Measurements from ENCODE around the gene SSBP1.

Gene SSBP1

GRCh38 chr7:141785706-141786552 lies 47.8 kb downstream of the SSBP1 start:
- peak; percentile 54 for DNase-seq

GRCh38 chr7:141788296-141788695 lies 50.1 kb downstream of the SSBP1 start:
- no peak for DNase-seq

GRCh38 chr7:141789917-141790316 lies 51.8 kb downstream of the SSBP1 start, which contains the start of gene TAS2R5:
TAS2R5 (plus strand) TSS chr7:141790217; CDS start chr7:141790362, 145 bp downstream.
- DNase-seq = no peak

GRCh38 chr7:141792526-141792925 lies 54.4 kb downstream of the SSBP1 start:
- DNase-seq = no peak

All from activated CD4-positive, alpha-beta T cell treated with anti-CD3 and anti-CD28 coated beads, Interleukin-2, Interleukin-6, amounts not matched to agents 100 ng/mL and 50 ng/mL, durations not matched to agents 16 hours and 8 hours (primary cell).